DOHH2 (cell line): Measurements from ENCODE around the gene ZNRF2.
"Not testable (repeated sequence)": the region's sequence is repeated elsewhere in the genome, so short reads cannot be mapped to it uniquely, and the experiment has no call there.

ENCODE experiments used
- H3F3A ChIP-seq: fragments of 200-600 bp; sonication (generic), shearing (Covaris generic); 2 replicates; pipeline ENCODE4 v1.6.0; 2016; ENCODE audit warnings: antibody characterized with exemption, mild to moderate bottlenecking; ENCODE audit not compliant: control insufficient read depth, insufficient read depth
- H3K27ac ChIP-seq: fragments of 200-600 bp; sonication (generic); 2 replicates; pipeline ENCODE4 v1.5.1; 2014; ENCODE audit warnings: low read depth, mild to moderate bottlenecking, low read length, moderate library complexity
- H3K27me3 ChIP-seq: fragments of 200-600 bp; sonication (generic); 2 replicates; pipeline ENCODE4 v1.6.1; 2014; ENCODE audit warnings: mild to moderate bottlenecking, low read length, mixed read lengths; ENCODE audit not compliant: control insufficient read depth
- H3K36me3 ChIP-seq: fragments of 200-600 bp; sonication (generic); 2 replicates; pipeline ENCODE4 v1.6.1; 2014; ENCODE audit warnings: mild to moderate bottlenecking, low read length, moderate library complexity, mixed read lengths; ENCODE audit not compliant: control insufficient read depth
- H3K4me1 ChIP-seq: fragments of 200-600 bp; sonication (generic); 2 replicates; pipeline ENCODE4 v1.6.1; 2014; ENCODE audit warnings: mild to moderate bottlenecking, low read length, mixed read lengths; ENCODE audit not compliant: control insufficient read depth
- H3K4me2 ChIP-seq: fragments of 200-600 bp; sonication (generic); 2 replicates; pipeline ENCODE4 v1.6.0; 2014; ENCODE audit warnings: mild to moderate bottlenecking, low read length, moderate library complexity
- H3K4me3 ChIP-seq: fragments of 200-600 bp; sonication (generic); 2 replicates; pipeline ENCODE4 v1.5.1; 2014; ENCODE audit warnings: mild to moderate bottlenecking, low read length, mixed read lengths
- H3K79me2 ChIP-seq: fragments of 200-600 bp; sonication (generic); 2 replicates; pipeline ENCODE4 v1.6.1; 2014; ENCODE audit warnings: mild to moderate bottlenecking, low read length, mixed read lengths; ENCODE audit not compliant: control insufficient read depth
- H3K9me2 ChIP-seq: fragments of 200-600 bp; sonication (generic); replicated peaks from 2 replicates; pipeline ENCODE4 v1.6.1; 2014; ENCODE audit warnings: mild to moderate bottlenecking, low read length, mixed read lengths; ENCODE audit not compliant: control insufficient read depth
- H3K9me3 ChIP-seq: fragments of 200-600 bp; sonication (generic); 2 replicates; pipeline ENCODE4 v1.6.1; 2014; ENCODE audit warnings: antibody characterized with exemption, low read length, mixed read lengths; ENCODE audit not compliant: control insufficient read depth, insufficient read depth
- H4K20me1 ChIP-seq: fragments of 200-600 bp; sonication (generic); 2 replicates; pipeline ENCODE4 v1.6.0; 2014; ENCODE audit warnings: low read depth, mild to moderate bottlenecking, antibody characterized with exemption, low read length, moderate library complexity; ENCODE audit not compliant: control insufficient read depth, insufficient read depth
- CTCF ChIP-seq: fragments of 200-600 bp; sonication (generic); IDR thresholded peaks from one replicate; pipeline ENCODE4 v1.5.1; 2014; ENCODE audit warnings: antibody characterized with exemption, mild to moderate bottlenecking, low read depth, low read length; ENCODE audit not compliant: poor library complexity, severe bottlenecking
- EZH2phosphoT487 ChIP-seq: fragments of 200-600 bp; sonication (generic); IDR thresholded peaks from 2 replicates; pipeline ENCODE4 v1.6.1; 2017; ENCODE audit warnings: borderline replicate concordance, mild to moderate bottlenecking, antibody characterized with exemption, low read length, moderate library complexity, mixed read lengths

ZNRF2 gene

GRCh38 chr7:30260246-30260768 is 24.1 kb upstream of the ZNRF2 start:
- no peak overlapping the region for H3K4me2 ChIP-seq
- H3K79me2 ChIP-seq = no peaks in the 10 kb centered on the region
- H4K20me1 ChIP-seq = no peaks in the 10 kb centered on the region
- no peak overlapping the region for H3K27ac ChIP-seq
- no peaks in the 10 kb centered on the region for H3F3A ChIP-seq
- H3K9me2 ChIP-seq = no peaks in the 10 kb centered on the region
- H3K27me3 ChIP-seq = no peaks in the 10 kb centered on the region
- no peaks in the 10 kb centered on the region for H3K4me1 ChIP-seq
- TF ChIP-seq EZH2phosphoT487 = no peak
- TF ChIP-seq CTCF = no peak
- H3K36me3 ChIP-seq = no peaks in the 10 kb centered on the region
- no peaks in the 10 kb centered on the region for H3K9me3 ChIP-seq
- H3K4me3 ChIP-seq = no peak overlapping the region

GRCh38 chr7:30263090-30263710 is 21.2 kb upstream of the ZNRF2 start:
- H3K36me3 ChIP-seq = no peaks in the 10 kb centered on the region
- H3F3A ChIP-seq = no peaks in the 10 kb centered on the region
- no peaks in the 10 kb centered on the region for H4K20me1 ChIP-seq
- no peak overlapping the region for H3K4me2 ChIP-seq
- H3K4me1 ChIP-seq = peaks cover 5% of the 10 kb centered on the region
- H3K4me3 ChIP-seq = no peak overlapping the region
- no peaks in the 10 kb centered on the region for H3K9me2 ChIP-seq
- TF ChIP-seq EZH2phosphoT487 (no peak), CTCF (no peak)
- no peak overlapping the region for H3K27ac ChIP-seq
- no peaks in the 10 kb centered on the region for H3K79me2 ChIP-seq
- H3K27me3 ChIP-seq = no peaks in the 10 kb centered on the region
- no peaks in the 10 kb centered on the region for H3K9me3 ChIP-seq

- Histone ChIP-seq H3K9me2 (no peaks in the 10 kb centered on the region), H3K9me3 (no peaks in the 10 kb centered on the region), H3K4me2 (no peak overlapping the region), H3F3A (no peaks in the 10 kb centered on the region), H3K27ac (no peak overlapping the region), H3K4me1 (peaks cover 8% of the 10 kb centered on the region), H3K79me2 (no peaks in the 10 kb centered on the region), H3K36me3 (no peaks in the 10 kb centered on the region), H4K20me1 (no peaks in the 10 kb centered on the region), H3K4me3 (no peak overlapping the region), H3K27me3 (no peaks in the 10 kb centered on the region)
- TF ChIP-seq EZH2phosphoT487 (no peak), CTCF (no peak)
Measured at GRCh38 chr7:30264052-30264451, 20.3 kb upstream of the ZNRF2 start.

GRCh38 chr7:30265189-30265588 is 19.2 kb upstream of the ZNRF2 start:
- not testable (repeated sequence) for H3F3A ChIP-seq, H3K4me2 ChIP-seq, H4K20me1 ChIP-seq, H3K9me3 ChIP-seq, H3K9me2 ChIP-seq, H3K27ac ChIP-seq, H3K79me2 ChIP-seq, H3K4me3 ChIP-seq, H3K27me3 ChIP-seq, H3K36me3 ChIP-seq, H3K4me1 ChIP-seq
